Stimulated activated naive CD4-positive, alpha-beta T cell (primary cell): Measurements from ENCODE around the gene SMIM24.
"Not testable (repeated sequence)": the region's sequence is repeated elsewhere in the genome, so short reads cannot be mapped to it uniquely, and the experiment has no call there.

ENCODE experiments used
- DNase-seq, 6 experiments: peaks; one replicate each; lab custom pipeline; 2025; lab: John Stamatoyannopoulos, UW

SMIM24 gene

GRCh38 chr19:3514930-3515329, 34.6 kb upstream of the SMIM24 start:
- DNase-seq = no peak

DNA sequence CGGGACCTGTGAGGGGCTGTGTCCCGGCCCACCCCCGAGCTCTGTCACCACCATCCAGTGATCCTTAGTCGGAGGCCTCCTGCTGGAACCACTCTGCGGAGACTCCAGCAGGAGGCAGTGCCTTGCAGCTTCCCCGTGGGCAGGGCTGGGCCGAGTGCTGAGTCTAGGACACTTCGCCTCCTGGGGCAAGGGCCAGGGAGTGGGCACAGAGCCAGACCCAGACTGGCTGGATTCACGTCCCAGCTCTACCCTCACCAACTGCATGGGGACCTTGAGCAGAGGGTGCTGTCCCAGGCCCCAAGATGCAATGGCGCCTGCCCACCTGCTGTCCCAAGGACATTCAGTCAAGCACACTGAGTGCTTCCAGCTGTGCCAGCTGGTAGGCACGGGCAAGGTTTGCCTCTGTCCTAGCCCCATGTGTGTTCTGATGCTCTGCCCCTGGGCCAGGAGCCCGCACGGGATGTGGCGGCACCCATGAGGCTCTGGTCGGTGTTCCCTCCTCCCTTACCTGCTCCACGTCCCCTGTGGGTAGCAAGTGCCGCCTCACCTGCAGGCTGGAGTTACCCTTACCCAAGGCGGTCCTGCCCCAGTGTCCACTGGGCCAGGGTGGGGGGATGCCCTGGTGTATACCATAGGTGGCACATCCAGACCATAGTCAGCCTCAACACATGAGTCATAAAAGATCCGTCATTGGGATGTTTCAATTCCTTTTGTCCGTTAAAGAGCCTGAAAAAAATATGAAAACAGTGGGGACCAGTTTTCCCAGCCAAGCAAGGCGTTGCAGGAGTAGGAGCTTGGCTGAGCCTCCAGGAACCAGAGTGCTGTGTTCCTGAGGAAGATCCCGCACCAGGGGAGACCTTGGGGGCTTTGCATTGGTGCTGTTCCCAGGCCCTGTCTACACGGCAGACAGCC, 33.2 kb upstream of the SMIM24 start:
- DNase-seq = no peak

- no peak for DNase-seq
Observed at GRCh38 chr19:3512562-3513228, 32.4 kb upstream of the SMIM24 start.

DNA sequence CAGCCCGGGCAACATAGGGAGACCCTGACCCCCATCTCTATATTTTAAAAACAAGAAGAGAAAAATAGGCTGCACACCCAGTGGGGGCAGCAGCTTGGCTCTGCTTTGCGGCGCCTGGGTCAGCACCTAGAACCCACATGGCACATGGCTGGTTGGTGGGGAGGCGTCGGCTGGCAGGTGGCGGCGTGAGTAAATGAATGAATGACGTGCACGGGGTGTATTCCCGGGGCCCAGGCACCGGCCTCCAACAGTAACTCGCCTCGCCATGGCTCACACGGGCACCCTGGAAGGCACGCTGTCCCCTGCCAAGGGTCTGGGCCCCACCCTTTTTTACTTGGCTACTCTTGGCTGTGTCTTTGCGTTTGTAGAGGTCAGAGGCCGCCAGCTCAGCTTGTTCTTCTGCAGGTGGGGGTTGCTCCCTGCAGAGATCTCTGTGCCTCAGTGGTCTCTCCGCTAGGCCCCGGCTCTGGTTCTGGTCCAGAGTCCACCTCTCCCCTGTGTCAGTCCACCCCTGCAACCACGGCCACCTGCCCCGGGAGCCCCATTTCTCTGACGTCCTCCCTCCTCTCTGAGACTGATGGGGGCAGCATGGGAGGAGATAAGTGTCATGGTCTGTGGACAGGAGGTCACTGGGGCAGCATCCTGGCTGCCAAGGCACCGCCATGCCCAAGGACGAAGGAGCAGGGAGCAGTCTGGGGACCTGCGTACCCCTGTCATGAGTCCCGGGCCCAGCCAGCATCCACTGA, 31.4 kb upstream of the SMIM24 start:
- no peak for DNase-seq

- no peak for DNase-seq
Observed at GRCh38 chr19:3510727-3511126, 30.4 kb upstream of the SMIM24 start.

GRCh38 chr19:3509566-3509989, 29.3 kb upstream of the SMIM24 start:
- no peak for DNase-seq

GRCh38 chr19:3508771-3509535, 28.6 kb upstream of the SMIM24 start:
- DNase-seq = no peak

DNA sequence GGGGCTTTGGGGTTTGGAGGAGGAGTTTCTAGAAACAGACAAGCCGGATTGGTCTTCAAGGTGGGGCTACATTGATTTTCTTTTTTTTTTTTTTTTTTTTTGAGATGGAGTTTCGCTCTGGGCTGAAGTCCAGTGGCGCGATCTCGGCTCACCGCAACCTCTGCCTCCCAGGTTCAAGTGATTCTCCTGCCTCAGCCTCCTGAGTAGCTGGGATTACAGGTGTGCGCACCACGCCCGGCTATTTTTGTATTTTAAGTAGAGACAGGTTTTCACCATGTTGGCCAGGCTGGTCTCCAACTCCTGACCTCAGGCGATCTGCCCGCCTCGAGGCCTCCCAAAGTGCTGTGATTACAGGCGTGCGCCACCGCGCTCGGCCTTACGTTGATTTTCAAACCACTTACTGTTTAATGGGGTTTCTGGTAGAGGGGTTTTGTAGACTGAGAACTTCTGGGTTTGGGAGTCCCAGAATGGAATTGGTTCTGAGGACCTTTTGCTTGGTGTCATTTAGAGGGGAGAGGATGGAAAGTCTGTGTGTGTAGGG, 27.9 kb upstream of the SMIM24 start:
- not testable (repeated sequence) for DNase-seq

DNA sequence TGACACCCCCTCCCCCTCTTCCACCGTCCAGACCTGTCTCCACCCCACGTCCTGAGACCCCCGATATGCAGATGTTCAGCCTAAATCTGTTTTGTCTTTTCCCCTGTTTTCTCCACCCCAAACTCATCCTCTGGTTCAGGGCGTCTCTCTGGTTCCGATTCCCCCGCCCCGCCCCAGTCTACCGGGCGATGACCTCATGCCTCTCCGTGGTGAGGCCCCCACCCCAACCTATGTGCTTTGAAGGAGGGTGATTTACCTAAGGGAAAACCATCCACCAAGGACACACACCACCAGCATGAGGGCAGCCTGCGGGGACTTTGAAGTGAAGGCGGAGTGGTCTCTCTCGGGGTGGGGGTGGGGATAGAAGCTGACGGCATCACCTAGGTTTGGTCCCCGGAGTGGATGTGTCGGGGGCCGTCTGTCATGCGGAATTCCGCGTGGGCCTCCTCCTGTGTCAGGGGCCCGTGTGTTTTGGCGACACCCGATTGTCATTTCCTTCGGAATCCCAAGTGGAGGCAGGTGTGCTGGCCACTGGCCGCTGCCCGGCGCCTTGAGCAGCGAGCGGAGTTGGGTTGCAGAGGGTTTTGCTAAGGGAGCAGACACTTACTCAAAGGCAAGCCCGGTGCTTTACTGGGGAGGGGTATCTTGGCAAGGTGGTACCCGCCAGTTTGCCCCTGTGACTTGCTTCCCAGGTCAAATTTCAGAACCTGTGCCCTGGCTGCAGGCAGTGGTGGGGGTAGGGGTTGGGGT, 27.2 kb upstream of the SMIM24 start:
- DNase-seq = peak in 4 of 6 experiments; percentile 13 to 23 (median 18)

- DNase-seq = peak in 4 of 6 experiments; percentile 31 to 52 (median 44)
Observed at GRCh38 chr19:3506384-3507340, 26.3 kb upstream of the SMIM24 start.

DNA sequence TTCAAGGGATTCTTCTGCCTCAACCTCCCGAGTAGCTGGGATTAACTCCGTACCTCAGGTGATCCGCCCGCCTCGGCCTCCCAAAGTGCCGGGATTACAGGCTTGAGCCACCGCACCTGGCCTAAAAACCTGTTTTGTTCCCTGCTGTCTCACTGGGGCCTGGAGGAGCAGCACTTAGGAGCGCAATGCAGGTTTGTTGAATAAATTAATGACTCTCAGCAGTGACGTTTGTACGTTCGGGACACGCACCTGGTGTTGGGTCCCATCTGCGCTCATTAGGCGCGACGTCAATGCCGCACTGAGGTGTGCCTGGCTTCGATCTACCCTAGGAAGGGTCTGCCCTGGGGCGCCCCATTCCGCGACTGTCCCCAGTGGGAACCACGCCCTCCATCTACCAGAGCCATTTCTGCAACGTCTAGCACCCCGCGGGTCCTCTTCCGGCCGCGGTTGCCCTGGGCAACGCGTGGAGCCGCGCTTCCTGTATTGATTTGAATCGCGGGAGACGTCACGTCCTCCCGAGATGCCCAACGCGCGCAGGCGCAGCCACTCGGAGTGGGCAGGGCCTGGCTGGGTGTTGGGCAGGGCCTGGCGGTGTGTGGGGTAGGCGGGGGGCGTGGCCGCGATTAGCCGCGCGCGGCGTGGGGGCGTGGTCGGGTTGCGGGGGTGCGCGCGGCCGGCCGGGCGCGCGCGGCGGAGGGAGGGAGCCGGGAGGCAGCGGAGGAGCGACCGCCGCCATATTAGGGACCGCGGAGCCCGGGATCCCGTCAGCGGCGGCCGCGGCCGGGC, 25.5 kb upstream of the SMIM24 start, which contains the start of gene FZR1:
Gene FZR1 (plus strand): TSS at position 714 of the 786 bp plus-strand sequence. CDS start 16,679 bp downstream, outside the sequence.
- peak; percentile 98 to 100 (median 99) for DNase-seq

DNA sequence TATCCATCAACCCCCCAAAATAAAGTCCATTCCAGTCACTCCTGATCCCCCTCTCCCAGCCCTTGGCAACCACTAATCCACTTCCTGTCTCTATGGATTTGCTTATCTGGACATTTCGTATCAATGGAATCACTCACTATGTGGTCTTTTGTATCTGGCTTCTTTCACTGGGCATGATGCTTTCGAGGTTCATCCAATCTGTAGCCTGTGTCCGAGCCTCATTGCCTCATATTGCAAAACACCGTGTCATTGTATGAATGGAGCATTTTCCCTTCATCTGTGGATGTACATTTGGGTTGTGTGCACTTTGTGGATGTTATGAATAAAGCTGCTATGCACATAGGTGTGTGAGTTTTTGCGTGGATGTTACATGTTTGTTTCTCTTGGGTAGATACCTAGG, 24.4 kb upstream of the SMIM24 start:
- DNase-seq = no peak

DNA sequence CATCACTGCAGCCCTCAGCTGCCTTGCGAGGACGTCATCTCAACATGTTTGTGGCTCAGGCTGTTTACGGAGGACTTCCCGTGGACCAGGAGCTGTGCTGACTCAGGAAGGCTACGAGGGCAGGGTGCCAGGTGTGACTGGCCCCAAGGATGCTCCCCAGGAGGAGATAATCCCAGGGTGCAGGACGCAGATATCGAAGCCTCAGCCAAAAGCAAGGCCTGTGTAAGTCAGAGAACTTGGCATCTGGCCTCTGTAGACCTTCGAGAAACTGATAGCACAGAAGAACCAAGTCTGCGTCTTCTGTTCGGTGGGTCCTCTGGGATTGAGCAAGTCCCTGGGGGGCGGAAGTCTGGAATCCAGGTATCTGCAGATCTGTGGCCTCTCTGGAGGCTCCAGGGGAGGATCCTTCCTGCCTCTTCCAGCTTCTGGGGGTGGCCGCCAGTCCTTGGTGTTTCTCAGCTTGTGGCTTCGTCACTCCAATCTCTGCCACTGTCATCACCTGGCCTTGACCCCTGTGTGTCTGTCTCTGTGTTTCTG, 22.8 kb upstream of the SMIM24 start:
- DNase-seq = no peak

DNA sequence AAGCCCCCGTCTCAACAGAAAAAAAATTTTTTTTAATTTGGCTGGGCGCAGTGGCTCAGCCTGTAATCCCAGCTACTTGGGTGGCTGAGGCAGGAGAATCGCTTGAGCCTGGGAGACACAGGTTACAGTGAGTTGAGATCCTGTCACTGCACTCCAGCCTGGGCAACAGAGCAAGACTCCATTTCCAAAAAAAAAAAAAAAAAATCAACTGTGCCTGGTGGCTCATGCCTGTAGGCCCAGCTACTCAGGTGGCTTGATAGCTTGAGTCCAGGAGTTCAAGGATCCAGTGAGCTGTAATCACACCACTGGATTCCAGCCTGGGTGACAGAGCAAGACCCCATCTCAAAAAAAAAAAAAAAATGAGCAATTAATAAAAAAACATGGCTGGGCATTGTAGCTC, 21.5 kb upstream of the SMIM24 start:
- no peak for DNase-seq

GRCh38 chr19:3500429-3501101, 20.2 kb upstream of the SMIM24 start, which contains the start of gene DOHH:
Gene DOHH, minus strand, starts transcription at chr19:3500674. Its CDS starts 3,860 bp downstream, at chr19:3496814.
- peak; percentile 89 to 99 (median 91) for DNase-seq

DNA sequence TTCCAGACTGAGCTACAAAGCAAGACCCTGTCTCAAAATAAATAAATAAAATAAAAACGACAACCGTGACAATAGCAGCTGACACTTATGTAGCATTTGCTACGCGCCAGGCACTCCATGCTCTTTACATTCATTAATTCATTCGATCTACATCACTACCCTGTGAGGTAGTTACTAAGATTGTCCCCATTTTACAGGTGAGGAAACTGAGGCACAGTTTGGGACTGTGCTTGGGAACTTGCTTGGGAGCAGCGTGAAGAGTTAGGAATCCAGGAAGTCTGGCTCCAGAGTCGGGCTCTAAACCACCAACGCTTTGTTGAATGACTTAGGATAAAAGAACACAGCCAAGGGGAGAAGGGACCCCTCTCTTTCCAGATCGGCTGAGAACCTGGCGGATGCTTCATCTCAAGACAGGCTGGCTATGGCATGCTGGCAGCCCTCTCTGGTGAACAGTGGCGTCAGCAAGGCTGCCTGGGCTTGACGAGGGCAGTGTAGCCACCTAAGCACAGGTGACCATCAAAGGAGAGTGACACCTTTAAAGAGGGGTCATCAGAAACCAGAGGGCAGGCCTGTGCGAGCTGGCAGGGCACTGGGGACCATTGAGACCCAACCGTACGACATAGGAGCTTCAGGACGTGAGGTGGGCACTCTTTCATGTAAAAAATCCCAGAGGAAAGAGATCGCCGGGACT, 19.6 kb upstream of the SMIM24 start:
- no peak for DNase-seq
